ENCODE measurements around the gene ZBTB11. TPM values are rescaled to one million over a fixed set of nuclear protein-coding genes. Genes with fewer than 3 reads are reported as not detected.

ZBTB11 gene
- total and polyA plus RNA-seq, 9 of the 15 experiments (the other 6 are each of a cell fraction or from before 2014, with no cell fraction given), result 6.2 to 31.9 (median 21.4) TPM

DNA sequence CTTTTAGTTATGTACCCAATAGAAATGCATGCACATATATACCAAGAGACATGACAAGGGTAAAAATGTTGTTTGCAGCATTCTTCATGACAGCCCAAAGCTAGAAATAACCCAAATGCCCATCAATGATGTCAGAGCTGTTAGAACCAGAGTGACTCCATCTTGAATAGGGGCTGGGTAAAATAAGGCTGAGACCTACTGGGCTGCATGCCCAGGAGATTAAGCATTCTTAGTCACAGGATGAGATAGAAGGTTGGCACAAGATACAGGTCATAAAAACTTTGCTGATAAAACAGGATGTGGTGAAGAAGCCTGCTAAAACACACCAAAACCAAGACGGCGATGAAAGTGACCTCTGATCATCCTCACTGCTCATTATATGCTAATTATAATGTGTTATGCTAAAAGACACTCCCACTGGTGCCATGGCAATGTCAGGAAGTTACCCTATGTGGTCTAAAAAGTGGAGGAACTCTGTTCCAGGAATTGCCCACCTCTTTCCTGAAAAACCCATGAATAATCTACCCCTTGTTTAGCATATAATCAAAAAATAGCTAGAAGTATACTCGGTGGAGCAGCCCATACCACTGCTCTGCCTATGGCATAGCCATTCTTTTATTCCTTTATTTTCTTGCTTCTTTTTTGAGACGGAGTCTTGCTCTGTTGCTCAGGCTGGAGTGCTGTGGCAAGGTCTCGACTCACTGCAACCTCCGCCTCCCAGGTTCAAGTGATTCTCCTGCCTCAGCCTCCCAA, 32.9 kb downstream of the ZBTB11 start (continued):
- TF ChIP-seq, protein P1, sequence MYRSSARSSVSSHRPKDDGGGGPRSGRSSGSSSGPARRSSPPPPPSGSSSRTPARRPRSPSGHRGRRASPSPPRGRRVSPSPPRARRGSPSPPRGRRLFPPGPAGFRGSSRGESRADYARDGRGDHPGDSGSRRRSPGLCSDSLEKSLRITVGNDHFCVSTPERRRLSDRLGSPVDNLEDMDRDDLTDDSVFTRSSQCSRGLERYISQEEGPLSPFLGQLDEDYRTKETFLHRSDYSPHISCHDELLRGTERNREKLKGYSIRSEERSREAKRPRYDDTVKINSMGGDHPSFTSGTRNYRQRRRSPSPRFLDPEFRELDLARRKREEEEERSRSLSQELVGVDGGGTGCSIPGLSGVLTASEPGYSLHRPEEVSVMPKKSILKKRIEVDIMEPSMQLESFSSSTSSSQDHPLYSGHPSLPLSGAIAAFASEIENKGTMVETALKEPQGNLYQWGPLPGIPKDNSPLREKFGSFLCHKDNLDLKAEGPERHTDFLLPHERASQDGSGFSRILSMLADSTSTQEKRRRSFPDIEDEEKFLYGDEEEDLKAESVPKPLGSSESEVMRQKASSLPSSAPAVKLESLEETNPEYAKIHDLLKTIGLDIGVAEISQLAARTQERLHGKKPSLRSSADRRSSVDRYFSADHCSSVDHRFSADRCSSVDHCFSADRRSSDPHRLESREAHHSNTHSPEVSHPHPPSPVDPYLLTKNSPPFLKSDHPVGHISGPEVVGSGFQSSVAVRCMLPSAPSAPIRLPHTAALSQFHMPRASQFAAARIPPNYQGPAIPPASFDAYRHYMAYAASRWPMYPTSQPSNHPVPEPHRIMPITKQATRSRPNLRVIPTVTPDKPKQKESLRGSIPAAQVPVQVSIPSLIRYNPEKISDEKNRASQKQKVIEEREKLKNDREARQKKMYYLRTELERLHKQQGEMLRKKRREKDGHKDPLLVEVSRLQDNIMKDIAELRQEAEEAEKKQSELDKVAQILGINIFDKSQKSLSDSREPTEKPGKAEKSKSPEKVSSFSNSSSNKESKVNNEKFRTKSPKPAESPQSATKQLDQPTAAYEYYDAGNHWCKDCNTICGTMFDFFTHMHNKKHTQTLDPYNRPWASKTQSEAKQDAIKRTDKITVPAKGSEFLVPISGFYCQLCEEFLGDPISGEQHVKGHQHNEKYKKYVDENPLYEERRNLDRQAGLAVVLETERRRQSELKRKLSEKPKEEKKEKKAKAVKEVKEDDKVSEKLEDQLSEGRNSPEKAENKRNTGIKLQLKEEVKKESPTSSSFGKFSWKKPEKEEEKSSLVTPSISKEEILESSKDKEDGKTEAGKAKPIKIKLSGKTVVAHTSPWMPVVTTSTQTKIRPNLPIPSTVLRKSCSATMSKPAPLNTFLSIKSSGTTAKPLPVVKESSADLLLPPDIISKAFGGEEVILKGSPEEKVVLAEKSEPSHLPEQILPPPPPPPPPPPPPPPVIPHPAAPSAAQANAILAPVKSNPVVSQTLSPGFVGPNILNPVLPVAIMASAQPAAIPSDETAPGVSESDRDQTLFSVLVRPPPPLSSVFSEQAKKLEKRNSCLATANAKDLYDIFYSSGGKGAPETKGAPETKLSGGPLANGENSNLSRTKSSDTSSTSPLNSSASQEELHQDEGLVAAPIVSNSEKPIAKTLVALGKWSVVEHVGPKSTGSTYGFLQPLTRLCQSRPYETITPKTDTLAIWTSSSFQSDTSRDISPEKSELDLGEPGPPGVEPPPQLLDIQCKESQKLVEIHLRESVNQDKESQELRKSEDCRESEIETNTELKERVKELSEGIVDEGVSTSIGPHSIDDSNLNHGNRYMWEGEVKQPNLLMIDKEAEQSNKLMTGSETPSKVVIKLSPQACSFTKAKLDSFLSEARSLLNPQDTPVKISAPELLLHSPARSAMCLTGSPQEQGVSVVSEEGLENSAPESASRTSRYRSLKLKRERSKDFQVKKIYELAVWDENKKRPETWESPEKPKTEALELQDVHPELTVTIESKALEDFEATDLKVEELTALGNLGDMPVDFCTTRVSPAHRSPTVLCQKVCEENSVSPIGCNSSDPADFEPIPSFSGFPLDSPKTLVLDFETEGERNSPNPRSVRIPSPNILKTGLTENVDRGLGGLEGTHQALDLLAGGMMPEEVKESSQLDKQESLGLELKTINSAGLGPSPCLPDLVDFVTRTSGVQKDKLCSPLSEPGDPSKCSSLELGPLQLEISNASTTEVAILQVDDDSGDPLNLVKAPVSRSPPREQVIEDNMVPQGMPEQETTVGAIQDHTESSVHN (IDR thresholded peaks at IDR 0.05; ENCODE audit: borderline replicate concordance in 1 of 2, low read depth in 1 of 2), result no peak
- TF ChIP-seq, protein P2, sequence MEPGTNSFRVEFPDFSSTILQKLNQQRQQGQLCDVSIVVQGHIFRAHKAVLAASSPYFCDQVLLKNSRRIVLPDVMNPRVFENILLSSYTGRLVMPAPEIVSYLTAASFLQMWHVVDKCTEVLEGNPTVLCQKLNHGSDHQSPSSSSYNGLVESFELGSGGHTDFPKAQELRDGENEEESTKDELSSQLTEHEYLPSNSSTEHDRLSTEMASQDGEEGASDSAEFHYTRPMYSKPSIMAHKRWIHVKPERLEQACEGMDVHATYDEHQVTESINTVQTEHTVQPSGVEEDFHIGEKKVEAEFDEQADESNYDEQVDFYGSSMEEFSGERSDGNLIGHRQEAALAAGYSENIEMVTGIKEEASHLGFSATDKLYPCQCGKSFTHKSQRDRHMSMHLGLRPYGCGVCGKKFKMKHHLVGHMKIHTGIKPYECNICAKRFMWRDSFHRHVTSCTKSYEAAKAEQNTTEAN (CRISPR knock-in tag; IDR thresholded peaks at IDR 0.05), result no peak
- TF ChIP-seq ESRRA (IDR thresholded peaks at IDR 0.05; ENCODE audit: borderline replicate concordance, low read depth), result peak; percentile 21; the same call in 1 of the 2 replicates
- TF ChIP-seq ETV1 (tag; conservative IDR thresholded peaks at IDR 0.05; ENCODE audit: low read depth), result peak; percentile 94
- peak; percentile 99 for TF ChIP-seq TCFL5 (CRISPR knock-in tag; conservative IDR thresholded peaks at IDR 0.05)
- TF ChIP-seq ZNF75A (CRISPR knock-in tag; IDR thresholded peaks at IDR 0.05), result peak; percentile 95
- TF ChIP-seq KLF13 (tag; IDR thresholded peaks at IDR 0.05; ENCODE audit: borderline replicate concordance, low read depth), result peak; percentile 94
- peak in 1 of 2 experiments; percentile 99; a peak in 2 of 4 replicates for TF ChIP-seq TEAD1 (CRISPR knock-in tag; IDR thresholded peaks at IDR 0.05)
- no peak for TF ChIP-seq YBX1 (IDR thresholded peaks at IDR 0.05)
- peak; percentile 99 for TF ChIP-seq NFXL1 (CRISPR knock-in tag; IDR thresholded peaks at IDR 0.05)
- peak; percentile 99 for TF ChIP-seq CAMTA2 (CRISPR knock-in tag; conservative IDR thresholded peaks at IDR 0.05)
- TF ChIP-seq, protein P3, sequence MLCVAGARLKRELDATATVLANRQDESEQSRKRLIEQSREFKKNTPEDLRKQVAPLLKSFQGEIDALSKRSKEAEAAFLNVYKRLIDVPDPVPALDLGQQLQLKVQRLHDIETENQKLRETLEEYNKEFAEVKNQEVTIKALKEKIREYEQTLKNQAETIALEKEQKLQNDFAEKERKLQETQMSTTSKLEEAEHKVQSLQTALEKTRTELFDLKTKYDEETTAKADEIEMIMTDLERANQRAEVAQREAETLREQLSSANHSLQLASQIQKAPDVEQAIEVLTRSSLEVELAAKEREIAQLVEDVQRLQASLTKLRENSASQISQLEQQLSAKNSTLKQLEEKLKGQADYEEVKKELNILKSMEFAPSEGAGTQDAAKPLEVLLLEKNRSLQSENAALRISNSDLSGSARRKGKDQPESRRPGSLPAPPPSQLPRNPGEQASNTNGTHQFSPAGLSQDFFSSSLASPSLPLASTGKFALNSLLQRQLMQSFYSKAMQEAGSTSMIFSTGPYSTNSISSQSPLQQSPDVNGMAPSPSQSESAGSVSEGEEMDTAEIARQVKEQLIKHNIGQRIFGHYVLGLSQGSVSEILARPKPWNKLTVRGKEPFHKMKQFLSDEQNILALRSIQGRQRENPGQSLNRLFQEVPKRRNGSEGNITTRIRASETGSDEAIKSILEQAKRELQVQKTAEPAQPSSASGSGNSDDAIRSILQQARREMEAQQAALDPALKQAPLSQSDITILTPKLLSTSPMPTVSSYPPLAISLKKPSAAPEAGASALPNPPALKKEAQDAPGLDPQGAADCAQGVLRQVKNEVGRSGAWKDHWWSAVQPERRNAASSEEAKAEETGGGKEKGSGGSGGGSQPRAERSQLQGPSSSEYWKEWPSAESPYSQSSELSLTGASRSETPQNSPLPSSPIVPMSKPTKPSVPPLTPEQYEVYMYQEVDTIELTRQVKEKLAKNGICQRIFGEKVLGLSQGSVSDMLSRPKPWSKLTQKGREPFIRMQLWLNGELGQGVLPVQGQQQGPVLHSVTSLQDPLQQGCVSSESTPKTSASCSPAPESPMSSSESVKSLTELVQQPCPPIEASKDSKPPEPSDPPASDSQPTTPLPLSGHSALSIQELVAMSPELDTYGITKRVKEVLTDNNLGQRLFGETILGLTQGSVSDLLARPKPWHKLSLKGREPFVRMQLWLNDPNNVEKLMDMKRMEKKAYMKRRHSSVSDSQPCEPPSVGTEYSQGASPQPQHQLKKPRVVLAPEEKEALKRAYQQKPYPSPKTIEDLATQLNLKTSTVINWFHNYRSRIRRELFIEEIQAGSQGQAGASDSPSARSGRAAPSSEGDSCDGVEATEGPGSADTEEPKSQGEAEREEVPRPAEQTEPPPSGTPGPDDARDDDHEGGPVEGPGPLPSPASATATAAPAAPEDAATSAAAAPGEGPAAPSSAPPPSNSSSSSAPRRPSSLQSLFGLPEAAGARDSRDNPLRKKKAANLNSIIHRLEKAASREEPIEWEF (CRISPR knock-in tag; IDR thresholded peaks at IDR 0.05), result peak; percentile 95

Measured in K562 (cell line).